ENCODE data around the gene TRPM2. TPM values are rescaled to one million over a fixed set of nuclear protein-coding genes. Genes with fewer than 3 reads are reported as not detected.
"Not testable (repeated sequence)": the region's sequence is repeated elsewhere in the genome, so short reads cannot be mapped to it uniquely, and the experiment has no call there.

Gene TRPM2
- polyA plus RNA-seq, 1 donor = 1.5 TPM

GRCh38 chr21:44395260-44395659, 41.8 kb downstream of the TRPM2 start:
- no peak for DNase-seq (ENCODE audit: low read depth)

- not testable (repeated sequence) for DNase-seq (ENCODE audit: low read depth)
Observed at GRCh38 chr21:44396803-44397202, 43.4 kb downstream of the TRPM2 start.

GRCh38 chr21:44397431-44398031, 44.1 kb downstream of the TRPM2 start:
- DNase-seq (ENCODE audit: low read depth) = no peak

GRCh38 chr21:44398499-44398898, 45.1 kb downstream of the TRPM2 start:
- no peak for DNase-seq (ENCODE audit: low read depth)

GRCh38 chr21:44399151-44399954, 45.9 kb downstream of the TRPM2 start:
- DNase-seq (ENCODE audit: low read depth) = no peak

- no peak for DNase-seq (ENCODE audit: low read depth)
Observed at GRCh38 chr21:44399955-44400790, 46.8 kb downstream of the TRPM2 start.

- no peak for DNase-seq (ENCODE audit: low read depth)
Observed at GRCh38 chr21:44400791-44401385, 47.5 kb downstream of the TRPM2 start.

GRCh38 chr21:44401386-44402160, 48.2 kb downstream of the TRPM2 start:
- DNase-seq (ENCODE audit: low read depth) = no peak

- no peak for DNase-seq (ENCODE audit: low read depth)
Observed at GRCh38 chr21:44402323-44403105, 49.1 kb downstream of the TRPM2 start.

- DNase-seq (ENCODE audit: low read depth) = no peak
Observed at GRCh38 chr21:44403106-44404020, 49.9 kb downstream of the TRPM2 start.

GRCh38 chr21:44404482-44404881, 51.1 kb downstream of the TRPM2 start:
- DNase-seq (ENCODE audit: low read depth) = not testable (repeated sequence)

- DNase-seq (ENCODE audit: low read depth) = no peak
Observed at GRCh38 chr21:44405091-44405947, 51.9 kb downstream of the TRPM2 start.

- no peak for DNase-seq (ENCODE audit: low read depth)
Observed at GRCh38 chr21:44405948-44406872, 52.8 kb downstream of the TRPM2 start.

GRCh38 chr21:44406953-44407352, 53.5 kb downstream of the TRPM2 start:
- DNase-seq (ENCODE audit: low read depth) = no peak

- no peak for DNase-seq (ENCODE audit: low read depth)
Observed at GRCh38 chr21:44407493-44407892, 54.1 kb downstream of the TRPM2 start.

- DNase-seq (ENCODE audit: low read depth) = no peak
Observed at GRCh38 chr21:44408226-44408625, 54.8 kb downstream of the TRPM2 start.
